B cell (primary cell): ENCODE results near the gene HEXIM2. TPM values are rescaled to one million over a fixed set of nuclear protein-coding genes. Genes with fewer than 3 reads are reported as not detected.

Experiments
- ATAC-seq: fragments of 200-7000 bp; cut with Tn5 transposase; one replicate; pipeline ENCODE4 v1.10.0; 2021; ENCODE audit warnings: low read depth, mild to moderate bottlenecking, moderate number of reproducible peaks, moderate library complexity
- CTCF ChIA-PET: fragments of 350-600 bp; sonication (Branson Sonifier 250); formaldehyde crosslinking; loops from one replicate; lab custom pipeline; 2021; ENCODE audit warnings: antibody characterized with exemption, inconsistent platforms; lab: Charles Lee
- POLR2A ChIA-PET: fragments of 350-600 bp; sonication (Branson Sonifier 250); formaldehyde crosslinking; loops from one replicate; lab custom pipeline; 2021; ENCODE audit warnings: antibody characterized with exemption; lab: Charles Lee
- DNase-seq: peaks from one replicate; pipeline ENCODE4 v3.0.0; 2013
- H2AFZ ChIP-seq: 2 replicates; pipeline ENCODE4 v1.6.1; 2012; ENCODE audit warnings: mild to moderate bottlenecking, low read depth, low read length; ENCODE audit not compliant: insufficient read depth, poor library complexity, severe bottlenecking
- H3K27ac ChIP-seq, 2 donors: 1 replicate in 1 of 2; 2 replicates in 1 of 2; pipeline ENCODE4 v1.5.1; 2012 to 2013; ENCODE audit warnings: low read length in 2 of 2, mild to moderate bottlenecking in 2 of 2, moderate library complexity in 1 of 2
- H3K27me3 ChIP-seq, 4 experiments: fragments of 200-600 bp in 1 of 4; sonication (generic) in 1 of 4; replicated peaks in 1 of 4; 1 replicate in 2 of 4; 2 replicates in 2 of 4; pipeline versions ENCODE4 v1.6.1 to v1.7.0; 2013 to 2016; ENCODE audit warnings: low read length in 3 of 4, mild to moderate bottlenecking in 2 of 4, mixed read lengths in 1 of 4, moderate library complexity in 1 of 4; ENCODE audit not compliant: insufficient read depth in 4 of 4, control insufficient read depth in 3 of 4; ENCODE audit errors: control extremely low read depth in 1 of 4
- H3K36me3 ChIP-seq, 2 experiments: replicated peaks in 1 of 2; 1 replicate in 1 of 2; 2 replicates in 1 of 2; pipeline versions ENCODE4 v1.6.1 to v1.7.1; 2013; ENCODE audit warnings: low read length in 1 of 2; ENCODE audit not compliant: insufficient read depth in 2 of 2, control insufficient read depth in 1 of 2; ENCODE audit errors: control extremely low read depth in 1 of 2, extremely low read depth in 1 of 2
- H3K4me1 ChIP-seq, 2 donors: fragments of 200-600 bp in 1 of 2; sonication (generic) in 1 of 2; 1 replicate in 1 of 2; 2 replicates in 1 of 2; pipeline versions ENCODE4 v1.5.1 to v1.6.1; 2013 to 2017; ENCODE audit warnings: low read length in 2 of 2; ENCODE audit not compliant: control insufficient read depth in 2 of 2, insufficient read depth in 2 of 2
- H3K4me2 ChIP-seq: replicated peaks from 2 replicates; pipeline ENCODE3; 2012; ENCODE audit warnings: mild to moderate bottlenecking, low read depth, low read length; ENCODE audit not compliant: poor library complexity, severe bottlenecking
- H3K4me3 ChIP-seq, 5 experiments: fragments of 200-600 bp in 1 of 5; sonication (generic) in 1 of 5; 1 replicate in 3 of 5; 2 replicates in 2 of 5; pipeline versions ENCODE4 v1.5.1 to v1.7.0; 2011 to 2016; ENCODE audit warnings: low read length in 4 of 5, mild to moderate bottlenecking in 4 of 5, low read depth in 2 of 5, control low read depth in 1 of 5, moderate library complexity in 1 of 5; ENCODE audit not compliant: insufficient read depth in 1 of 5; ENCODE audit errors: control extremely low read depth in 1 of 5, extremely low read depth in 1 of 5
- H3K79me2 ChIP-seq: fragments of 200-600 bp; sonication (generic); one replicate; pipeline ENCODE4 v1.6.0; 2016; ENCODE audit warnings: low read length; ENCODE audit not compliant: control insufficient read depth, insufficient read depth
- H3K9ac ChIP-seq: fragments of 200-600 bp; sonication (generic); 2 replicates; pipeline ENCODE4 v1.6.1; 2017; ENCODE audit warnings: mild to moderate bottlenecking, low read length, moderate library complexity
- H3K9me3 ChIP-seq, 3 donors: one replicate each; pipeline versions ENCODE4 v1.6.1 to v1.7.1; 2013; ENCODE audit warnings: low read length in 2 of 3; ENCODE audit not compliant: control insufficient read depth in 2 of 3, insufficient read depth in 1 of 3; ENCODE audit errors: control extremely low read depth in 1 of 3
- H4K20me1 ChIP-seq: 2 replicates; pipeline ENCODE4 v1.6.0; 2012; ENCODE audit warnings: mild to moderate bottlenecking, low read length; ENCODE audit not compliant: insufficient read depth, control insufficient read depth, poor library complexity, severe bottlenecking
- H3K27ac Mint-ChIP-seq: one replicate; pipeline ENCODE4 v1.8.0; 2021; ENCODE audit warnings: mixed read lengths
- H3K27me3 Mint-ChIP-seq: one replicate; pipeline ENCODE4 v1.8.0; 2021; ENCODE audit warnings: mixed read lengths
- H3K4me1 Mint-ChIP-seq: one replicate; pipeline ENCODE4 v1.8.0; 2021; ENCODE audit warnings: mixed read lengths
- H3K4me3 Mint-ChIP-seq: one replicate; pipeline ENCODE4 v1.8.0; 2021; ENCODE audit warnings: mixed read lengths
- H3K9me3 Mint-ChIP-seq: one replicate; pipeline ENCODE4 v1.8.0; 2022; ENCODE audit warnings: mixed read lengths; ENCODE audit not compliant: insufficient read depth
- EZH2 ChIP-seq: IDR thresholded peaks from 2 replicates; pipeline ENCODE4 v1.6.1; 2012; ENCODE audit warnings: borderline replicate concordance, low read depth, mild to moderate bottlenecking, moderate library complexity, low read length; ENCODE audit not compliant: insufficient read depth, poor library complexity, severe bottlenecking
- WGBS: methylation state at CpG from one replicate; pipeline ENCODE4 v1.1.5; 2013; ENCODE audit warnings: missing lambda C conversion rate; ENCODE audit not compliant: insufficient coverage; 5-methylcytosine and 5-hydroxymethylcytosine counted together
- intact Hi-C: fragments of 100-400 bp; cut with micrococcal nuclease; formaldehyde crosslinking; loops from one replicate; pipeline ENCODE4 v1.10.0; 2022
- polyA plus RNA-seq: library from polyadenylated mRNA; depleted of rRNA; stranded (reverse); fragments of >200 nt; gene quantifications from 2 replicates; pipeline ENCODE4 v1.2.3, GENCODE V29; 2012
- total RNA-seq, 2 donors: library from RNA; stranded (reverse); fragments of 120-200 nt in 1 of 2; gene quantifications; 1 replicate in 1 of 2; 2 replicates in 1 of 2; pipeline versions ENCODE4 v1.2.3 to v1.2.4, GENCODE V29; 2013 to 2022
- TF ChIP-seq, protein P1 (sequence below): fragments of 200-600 bp; IDR thresholded peaks from one replicate; pipeline ENCODE4 v1.8.0; 2022; ENCODE audit warnings: antibody characterized with exemption, mild to moderate bottlenecking

The HEXIM2 gene
- total and polyA plus RNA-seq, 2 donors (not counting 1 experiment from before 2014, with no cell fraction given), result 3.7 to 10.0 TPM

DNA sequence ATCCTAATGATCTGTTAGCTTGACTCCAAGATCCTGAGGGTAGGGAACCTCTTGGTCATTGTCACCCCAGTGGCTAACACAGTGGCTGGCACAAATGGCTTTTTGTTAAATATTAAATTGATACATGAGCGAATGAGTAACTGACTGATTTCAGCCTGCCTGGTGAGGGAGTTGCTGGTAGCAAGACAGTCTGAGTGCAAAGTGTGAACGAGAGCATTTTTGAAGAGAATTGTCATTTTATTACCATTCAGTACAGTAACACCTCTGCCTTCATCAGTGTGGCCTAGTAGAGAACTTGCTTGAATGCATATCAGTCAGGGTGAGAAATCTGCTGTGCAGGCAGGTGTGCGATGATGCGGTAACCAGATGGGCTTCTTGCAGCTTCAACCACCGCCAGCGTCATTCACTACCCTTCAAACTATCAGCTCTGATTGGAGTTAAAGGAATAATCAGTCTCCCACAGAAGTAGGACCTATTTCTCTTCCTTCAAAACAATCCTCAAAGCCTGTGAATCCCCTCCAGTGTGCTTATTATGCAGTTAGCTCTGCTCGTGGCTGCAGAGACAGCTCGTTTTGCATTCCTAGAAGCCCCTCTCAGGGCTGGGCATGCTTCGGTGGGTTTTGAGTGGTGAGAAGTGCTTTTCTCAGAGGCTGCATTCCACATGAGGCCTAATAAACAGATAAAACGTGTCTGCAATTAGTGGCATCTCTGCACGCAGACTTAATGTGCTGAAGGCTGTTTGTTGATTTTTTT lies 29.0 kb downstream of the HEXIM2 start:
- no peaks in the 10 kb centered on the region for H3K27me3 Mint-ChIP-seq
- no peak overlapping the region for H2AFZ ChIP-seq
- H3K27ac Mint-ChIP-seq, result no peak overlapping the region
- no peak overlapping the region for H3K27ac ChIP-seq
- no peak overlapping the region for H3K4me2 ChIP-seq
- no peak overlapping the region for H3K9ac ChIP-seq
- no peaks in the 10 kb centered on the region for H3K4me1 Mint-ChIP-seq
- no peaks in the 10 kb centered on the region for H4K20me1 ChIP-seq
- 58% methylated on average over 7 of the region's 11 CpGs for WGBS
- H3K9me3 Mint-ChIP-seq, result no peaks in the 10 kb centered on the region
- no peaks in the 10 kb centered on the region for H3K36me3 ChIP-seq
- TF ChIP-seq EZH2, result no peak
- TF ChIP-seq, protein P1, sequence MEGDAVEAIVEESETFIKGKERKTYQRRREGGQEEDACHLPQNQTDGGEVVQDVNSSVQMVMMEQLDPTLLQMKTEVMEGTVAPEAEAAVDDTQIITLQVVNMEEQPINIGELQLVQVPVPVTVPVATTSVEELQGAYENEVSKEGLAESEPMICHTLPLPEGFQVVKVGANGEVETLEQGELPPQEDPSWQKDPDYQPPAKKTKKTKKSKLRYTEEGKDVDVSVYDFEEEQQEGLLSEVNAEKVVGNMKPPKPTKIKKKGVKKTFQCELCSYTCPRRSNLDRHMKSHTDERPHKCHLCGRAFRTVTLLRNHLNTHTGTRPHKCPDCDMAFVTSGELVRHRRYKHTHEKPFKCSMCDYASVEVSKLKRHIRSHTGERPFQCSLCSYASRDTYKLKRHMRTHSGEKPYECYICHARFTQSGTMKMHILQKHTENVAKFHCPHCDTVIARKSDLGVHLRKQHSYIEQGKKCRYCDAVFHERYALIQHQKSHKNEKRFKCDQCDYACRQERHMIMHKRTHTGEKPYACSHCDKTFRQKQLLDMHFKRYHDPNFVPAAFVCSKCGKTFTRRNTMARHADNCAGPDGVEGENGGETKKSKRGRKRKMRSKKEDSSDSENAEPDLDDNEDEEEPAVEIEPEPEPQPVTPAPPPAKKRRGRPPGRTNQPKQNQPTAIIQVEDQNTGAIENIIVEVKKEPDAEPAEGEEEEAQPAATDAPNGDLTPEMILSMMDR, result no peak
- no peaks in the 10 kb centered on the region for H3K4me1 ChIP-seq
- intact Hi-C loops, result no loop called here
- no peak for ATAC-seq
- H3K4me3 ChIP-seq, result no peak overlapping the region
- DNase-seq, result no peak
- CTCF ChIA-PET, result interaction anchor here (0.7 to 1.8 kb wide), 4 partner anchors 39 to 163 kb away, joined by 3 to 4 read pairs (median 4); partner anchors contain the start of gene ACBD4
- H3K9me3 ChIP-seq, result no peaks in the 10 kb centered on the region
- no peaks in the 10 kb centered on the region for H3K79me2 ChIP-seq
- H3K27me3 ChIP-seq, result no peaks in the 10 kb centered on the region
- no peak overlapping the region for H3K4me3 Mint-ChIP-seq
- POLR2A ChIA-PET, result no interaction called here

DNA sequence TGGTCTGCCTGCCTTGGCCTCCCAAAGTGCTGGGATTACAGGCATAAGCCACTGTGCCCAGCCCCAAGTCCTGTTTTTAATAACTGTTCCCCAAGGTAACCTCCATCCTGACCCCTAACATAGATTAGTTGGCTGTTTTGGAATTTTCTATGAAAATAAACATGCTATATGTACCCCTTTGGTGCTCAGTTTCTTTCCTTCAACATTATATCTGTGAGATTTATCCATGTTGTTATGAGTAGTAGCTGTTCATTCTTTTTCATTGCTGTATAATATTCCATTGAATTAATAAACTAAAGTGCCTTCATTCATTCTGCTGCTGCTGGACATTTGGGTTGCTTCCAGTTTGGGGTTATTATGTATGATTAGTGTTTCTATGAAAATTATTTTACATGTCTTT lies 33.7 kb downstream of the HEXIM2 start:
- Histone ChIP-seq H3K4me3 (no peak overlapping the region), H3K9ac (no peak overlapping the region), H3K4me2 (no peak overlapping the region), H3K79me2 (no peaks in the 10 kb centered on the region), H2AFZ (no peak overlapping the region), H3K27me3 (no peaks in the 10 kb centered on the region), H3K4me1 (peaks cover 0 to 6% of the 10 kb centered on the region in 2 donors), H3K27ac (no peak overlapping the region), H4K20me1 (no peaks in the 10 kb centered on the region), H3K36me3 (no peaks in the 10 kb centered on the region), H3K9me3 (no peaks in the 10 kb centered on the region)
- TF ChIP-seq EZH2, result no peak
- TF ChIP-seq, protein P1, result no peak
- no peak for DNase-seq
- H3K9me3 Mint-ChIP-seq, result no peaks in the 10 kb centered on the region
- POLR2A ChIA-PET, result interaction anchor here (1.3 kb wide), 1 partner anchor 47 kb away, joined by 7 read pairs; the partner anchor contains the start of gene HEXIM1
- peaks cover 9% of the 10 kb centered on the region for H3K4me1 Mint-ChIP-seq
- intact Hi-C loops, result no loop called here
- H3K27me3 Mint-ChIP-seq, result no peaks in the 10 kb centered on the region
- no peak overlapping the region for H3K27ac Mint-ChIP-seq
- no peak overlapping the region for H3K4me3 Mint-ChIP-seq
- CTCF ChIA-PET, result interaction anchor here (1.1 to 12.2 kb wide), 7 partner anchors 24 to 275 kb away, joined by 3 to 233 read pairs (median 4); partner anchors contain the start of genes ACBD4, HEXIM1 and PLCD3
- ATAC-seq, result no peak
